Natural killer cell (primary cell): ENCODE data around the gene ZC3H18. TPM values are rescaled to one million over a fixed set of nuclear protein-coding genes. Genes with fewer than 3 reads are reported as not detected.

ENCODE experiments used
- ATAC-seq, 3 donors: fragments of 150-1000 bp in 2 of 3; fragments of 200-7000 bp in 1 of 3; cut with Tn5 transposase; 1 replicate in 1 of 3; 2 replicates in 2 of 3; pipeline ENCODE4 v1.10.0; 2021; ENCODE audit warnings: mild to moderate bottlenecking in 2 of 3, moderate library complexity in 2 of 3
- DNase-seq, 2 donors: peaks; one replicate each; pipeline versions ENCODE4 v3.0.0 to v3.0.0-alpha.2; 2013 to 2021; ENCODE audit warnings: mixed read lengths in 1 of 2
- H3K27ac ChIP-seq: one replicate; pipeline ENCODE4 v1.5.1; 2013; ENCODE audit warnings: mild to moderate bottlenecking, low read length
- H3K27me3 ChIP-seq: one replicate; pipeline ENCODE4 v1.6.1; 2013; ENCODE audit warnings: low read length; ENCODE audit not compliant: control insufficient read depth, insufficient read depth
- H3K36me3 ChIP-seq: one replicate; pipeline ENCODE4 v1.6.1; 2013; ENCODE audit warnings: low read length; ENCODE audit not compliant: control insufficient read depth, insufficient read depth
- H3K4me1 ChIP-seq: one replicate; pipeline ENCODE4 v1.6.1; 2013; ENCODE audit warnings: low read length; ENCODE audit not compliant: control insufficient read depth, insufficient read depth
- H3K4me3 ChIP-seq: one replicate; pipeline ENCODE4 v1.5.1; 2013; ENCODE audit warnings: low read length
- H3K9me3 ChIP-seq: one replicate; pipeline ENCODE4 v1.6.1; 2013; ENCODE audit warnings: low read length; ENCODE audit not compliant: control insufficient read depth, insufficient read depth
- H3K27ac Mint-ChIP-seq, 2 donors: one replicate each; pipeline ENCODE4 v1.8.0; 2022; ENCODE audit warnings: mild to moderate bottlenecking in 2 of 2, mixed read lengths in 2 of 2, moderate library complexity in 1 of 2
- H3K27me3 Mint-ChIP-seq, 2 donors: one replicate each; pipeline ENCODE4 v1.8.0; 2022; ENCODE audit warnings: low read depth in 2 of 2, mixed read lengths in 2 of 2
- H3K36me3 Mint-ChIP-seq: one replicate; pipeline ENCODE4 v1.8.0; 2022; ENCODE audit warnings: mixed read lengths
- H3K4me1 Mint-ChIP-seq, 2 donors: one replicate each; pipeline ENCODE4 v1.8.0; 2022; ENCODE audit warnings: mixed read lengths in 2 of 2
- H3K4me3 Mint-ChIP-seq: one replicate; pipeline ENCODE4 v1.8.0; 2022; ENCODE audit warnings: mild to moderate bottlenecking, moderate library complexity, mixed read lengths
- H3K9me3 Mint-ChIP-seq, 2 donors: one replicate each; pipeline ENCODE4 v1.8.0; 2022; ENCODE audit warnings: mixed read lengths in 2 of 2
- WGBS: methylation state at CpG from one replicate; pipeline ENCODE4 v1.1.7; 2013; ENCODE audit warnings: missing lambda C conversion rate; ENCODE audit not compliant: insufficient coverage; 5-methylcytosine and 5-hydroxymethylcytosine counted together
- intact Hi-C: fragments of 100-400 bp; cut with micrococcal nuclease; formaldehyde crosslinking; loops from one replicate; pipeline ENCODE4 v1.14.2; 2022
- total RNA-seq, 4 donors: library from RNA; stranded (reverse); fragments of 120-200 nt in 1 of 4; gene quantifications; one replicate each; pipeline versions ENCODE4 v1.2.3 to v1.2.4, GENCODE V29; 2013 to 2022
- TF ChIP-seq, protein P1 (sequence below): fragments of 200-600 bp; IDR thresholded peaks from one replicate; pipeline ENCODE4 v1.8.0; 2022; ENCODE audit warnings: antibody characterized with exemption

Gene ZC3H18
- total RNA-seq, 3 donors from 2014 or later (not counting 1 experiment from before 2014, with no cell fraction given) = 125 to 130 (median 126) TPM

DNA sequence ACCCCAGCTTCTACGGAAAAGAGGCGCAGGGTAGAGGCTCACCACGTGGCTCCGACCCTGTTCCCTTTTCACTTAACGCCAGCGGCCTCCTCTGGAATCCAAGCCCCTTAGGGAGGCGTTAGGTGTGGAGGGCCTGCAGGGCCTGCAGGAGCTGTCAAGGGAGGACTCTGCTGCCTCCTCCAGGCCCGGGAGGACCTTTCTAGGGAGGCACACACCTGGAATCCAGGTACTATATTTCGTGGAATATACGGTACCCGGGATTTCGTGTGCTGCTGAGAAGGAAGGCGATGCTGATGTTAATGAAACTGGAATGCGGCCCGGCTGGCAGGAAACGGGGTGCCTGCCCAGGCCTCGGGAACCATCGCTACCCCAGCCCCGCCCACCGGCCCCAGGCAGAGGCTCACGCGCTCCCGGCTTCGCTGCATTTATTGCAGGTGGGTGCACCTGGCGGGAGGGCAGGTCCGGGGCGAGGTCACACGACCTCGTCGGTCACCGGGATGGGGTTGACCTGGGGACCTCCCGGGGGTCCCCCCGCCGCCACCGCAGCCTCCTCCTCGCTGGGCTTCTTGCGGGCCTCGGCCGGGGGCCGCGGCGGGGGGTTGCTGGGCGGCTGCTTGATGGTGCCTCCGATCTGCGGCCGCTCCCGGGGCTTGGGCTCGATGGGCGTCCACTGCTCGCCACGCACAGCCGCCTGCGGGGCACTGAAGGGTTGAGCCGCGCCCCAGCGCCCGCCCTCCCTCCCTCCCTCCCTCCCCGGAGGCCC, 72.9 kb downstream of the ZC3H18 start:
- 93% methylated on average over 55 of the region's 58 CpGs for WGBS
- Histone ChIP-seq H3K36me3 (peaks cover 45% of the 10 kb centered on the region), H3K4me3 (no peak overlapping the region), H3K9me3 (no peaks in the 10 kb centered on the region), H3K27me3 (no peaks in the 10 kb centered on the region), H3K27ac (no peak overlapping the region), H3K4me1 (peaks cover 77% of the 10 kb centered on the region)
- peaks cover 25 to 70% of the 10 kb centered on the region in 2 donors for H3K4me1 Mint-ChIP-seq
- H3K27ac Mint-ChIP-seq = peak overlapping the region; percentile 29 to 77
- H3K36me3 Mint-ChIP-seq = no peaks in the 10 kb centered on the region
- H3K27me3 Mint-ChIP-seq = no peaks in the 10 kb centered on the region
- no peak for DNase-seq
- no peak for ATAC-seq
- TF ChIP-seq, protein P1, sequence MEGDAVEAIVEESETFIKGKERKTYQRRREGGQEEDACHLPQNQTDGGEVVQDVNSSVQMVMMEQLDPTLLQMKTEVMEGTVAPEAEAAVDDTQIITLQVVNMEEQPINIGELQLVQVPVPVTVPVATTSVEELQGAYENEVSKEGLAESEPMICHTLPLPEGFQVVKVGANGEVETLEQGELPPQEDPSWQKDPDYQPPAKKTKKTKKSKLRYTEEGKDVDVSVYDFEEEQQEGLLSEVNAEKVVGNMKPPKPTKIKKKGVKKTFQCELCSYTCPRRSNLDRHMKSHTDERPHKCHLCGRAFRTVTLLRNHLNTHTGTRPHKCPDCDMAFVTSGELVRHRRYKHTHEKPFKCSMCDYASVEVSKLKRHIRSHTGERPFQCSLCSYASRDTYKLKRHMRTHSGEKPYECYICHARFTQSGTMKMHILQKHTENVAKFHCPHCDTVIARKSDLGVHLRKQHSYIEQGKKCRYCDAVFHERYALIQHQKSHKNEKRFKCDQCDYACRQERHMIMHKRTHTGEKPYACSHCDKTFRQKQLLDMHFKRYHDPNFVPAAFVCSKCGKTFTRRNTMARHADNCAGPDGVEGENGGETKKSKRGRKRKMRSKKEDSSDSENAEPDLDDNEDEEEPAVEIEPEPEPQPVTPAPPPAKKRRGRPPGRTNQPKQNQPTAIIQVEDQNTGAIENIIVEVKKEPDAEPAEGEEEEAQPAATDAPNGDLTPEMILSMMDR = no peak
- no peaks in the 10 kb centered on the region for H3K9me3 Mint-ChIP-seq
- H3K4me3 Mint-ChIP-seq = no peak overlapping the region
- intact Hi-C loops = no loop called here

DNA sequence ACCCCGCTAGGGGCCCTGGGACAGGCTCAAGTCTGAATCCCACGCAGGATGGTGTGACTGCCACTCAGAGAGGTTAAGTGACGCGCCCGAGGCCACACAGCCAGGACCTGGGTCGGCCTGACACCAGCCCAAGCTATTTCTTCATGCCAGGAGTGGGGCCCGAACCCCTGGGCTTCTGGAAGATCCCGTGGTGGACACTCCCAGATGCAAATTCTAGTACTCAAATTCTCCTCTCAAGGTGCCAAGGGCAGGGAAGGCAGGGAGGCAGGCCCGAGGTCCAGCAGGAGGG, 73.4 kb downstream of the ZC3H18 start:
- intact Hi-C loops = no loop called here
- H3K9me3 ChIP-seq = no peaks in the 10 kb centered on the region
- H3K4me3 Mint-ChIP-seq = no peak overlapping the region
- DNase-seq = no peak
- no peaks in the 10 kb centered on the region for H3K27me3 ChIP-seq
- no peaks in the 10 kb centered on the region for H3K36me3 Mint-ChIP-seq
- no peaks in the 10 kb centered on the region for H3K9me3 Mint-ChIP-seq
- WGBS = 94% methylated on average over 9 of the region's 9 CpGs
- no peak overlapping the region for H3K4me3 ChIP-seq
- H3K36me3 ChIP-seq = peaks cover 48% of the 10 kb centered on the region
- ATAC-seq = no peak
- H3K27me3 Mint-ChIP-seq = no peaks in the 10 kb centered on the region
- peaks cover 77% of the 10 kb centered on the region for H3K4me1 ChIP-seq
- no peak overlapping the region for H3K27ac ChIP-seq
- H3K27ac Mint-ChIP-seq = peak overlapping the region in 1 of 2 donors; percentile 70
- TF ChIP-seq, protein P1 = no peak
- H3K4me1 Mint-ChIP-seq = peaks cover 25 to 71% of the 10 kb centered on the region in 2 donors

DNA sequence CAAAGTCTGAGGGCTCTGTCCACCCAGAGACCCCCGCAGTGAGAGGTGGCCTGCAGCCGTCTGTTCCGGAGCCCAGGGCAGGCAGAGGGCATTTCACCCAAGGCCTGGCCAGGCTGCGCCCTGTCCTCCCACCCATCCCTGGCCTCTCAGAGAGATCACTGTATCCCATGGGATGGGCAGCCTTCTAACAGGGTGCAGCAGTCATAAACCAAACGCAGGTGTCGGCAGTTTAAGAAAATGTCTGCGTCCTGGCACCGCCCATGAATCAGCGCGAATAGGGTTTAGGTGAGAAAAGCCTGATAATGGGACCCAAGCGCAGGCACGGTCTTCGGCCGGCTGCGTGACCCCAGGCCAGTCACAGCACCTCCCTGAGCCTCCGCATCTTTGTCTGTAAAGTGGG, 75.3 kb downstream of the ZC3H18 start:
- Mint-ChIP-seq H3K9me3 (no peaks in the 10 kb centered on the region), H3K4me3 (peak overlapping the region; percentile 55), H3K36me3 (no peaks in the 10 kb centered on the region), H3K4me1 (peaks cover 29 to 65% of the 10 kb centered on the region in 2 donors), H3K27me3 (no peaks in the 10 kb centered on the region), H3K27ac (peak overlapping the region; percentile 73 to 80)
- H3K27me3 ChIP-seq = no peaks in the 10 kb centered on the region
- intact Hi-C loops = no loop called here
- no peak overlapping the region for H3K27ac ChIP-seq
- TF ChIP-seq, protein P1 = no peak
- no peak overlapping the region for H3K4me3 ChIP-seq
- no peaks in the 10 kb centered on the region for H3K9me3 ChIP-seq
- ATAC-seq = no peak
- H3K4me1 ChIP-seq = peaks cover 75% of the 10 kb centered on the region
- WGBS = 96% methylated on average over 16 of the region's 16 CpGs
- H3K36me3 ChIP-seq = peaks cover 56% of the 10 kb centered on the region
- DNase-seq = no peak

DNA sequence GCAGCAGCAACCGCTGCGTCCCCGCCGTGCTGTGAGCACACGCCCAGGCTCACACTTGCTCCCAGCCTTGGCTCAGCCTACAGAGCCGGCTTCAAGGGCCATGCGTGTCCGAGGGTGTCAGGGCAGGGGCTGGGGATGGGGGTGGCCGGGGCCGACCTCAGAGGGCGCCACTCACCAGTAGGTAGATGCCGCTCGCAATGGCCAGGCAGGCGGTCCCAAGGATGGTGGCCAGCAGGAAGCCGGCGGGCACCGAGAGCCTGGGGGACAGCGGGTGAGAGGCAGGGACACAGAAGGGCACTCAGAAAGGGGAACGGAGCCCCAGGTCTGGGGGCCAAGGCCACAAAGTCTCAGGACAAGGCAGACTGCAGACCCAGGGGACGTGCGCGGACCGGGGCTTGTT, 75.7 kb downstream of the ZC3H18 start:
- H3K36me3 Mint-ChIP-seq = no peaks in the 10 kb centered on the region

More for the DNA sequence above, 75.7 kb downstream of the ZC3H18 start:
- intact Hi-C loops = no loop called here
- Histone ChIP-seq H3K4me3 (no peak overlapping the region), H3K36me3 (peaks cover 56% of the 10 kb centered on the region), H3K27ac (no peak overlapping the region), H3K4me1 (peaks cover 70% of the 10 kb centered on the region), H3K9me3 (no peaks in the 10 kb centered on the region), H3K27me3 (no peaks in the 10 kb centered on the region)
- no peaks in the 10 kb centered on the region for H3K27me3 Mint-ChIP-seq
- 91% methylated on average over 23 of the region's 23 CpGs for WGBS
- DNase-seq = no peak
- no peak for ATAC-seq
- peaks cover 26 to 61% of the 10 kb centered on the region in 2 donors for H3K4me1 Mint-ChIP-seq
- TF ChIP-seq, protein P1 = no peak
- H3K4me3 Mint-ChIP-seq = peak overlapping the region; percentile 40
- H3K27ac Mint-ChIP-seq = peak overlapping the region; percentile 73 to 80
- no peaks in the 10 kb centered on the region for H3K9me3 Mint-ChIP-seq
